HepG2 (cell line): ENCODE measurements around the gene YY1. TPM values are rescaled to one million over a fixed set of nuclear protein-coding genes. Genes with fewer than 3 reads are reported as not detected.

Experiments used
- DPF2 ChIP-seq: sonication (generic); formaldehyde crosslinking; IDR thresholded peaks from 2 replicates; pipeline ENCODE4 v1.4.0; 2020; ENCODE audit warnings: mild to moderate bottlenecking, low read depth, missing genetic modification reagents, borderline replicate concordance
- ERF ChIP-seq: IDR thresholded peaks from 2 replicates; pipeline ENCODE4 v1.6.1; 2018; ENCODE audit warnings: missing biosample characterization, missing genetic modification reagents
- POGZ ChIP-seq: sonication (generic); formaldehyde crosslinking; IDR thresholded peaks from 2 replicates; pipeline ENCODE4 v1.4.0; 2020; ENCODE audit warnings: mild to moderate bottlenecking, missing genetic modification reagents
- SALL1 ChIP-seq: sonication (generic); formaldehyde crosslinking; IDR thresholded peaks from 2 replicates; pipeline ENCODE4 v1.8.0; 2022; ENCODE audit warnings: mild to moderate bottlenecking, missing genetic modification reagents
- USF2 ChIP-seq, 2 experiments: sonication (generic) in 1 of 2; formaldehyde crosslinking in 1 of 2; IDR thresholded peaks; 2 replicates each; pipeline versions ENCODE4 v1.5.1 to v1.6.1; 2011 to 2020; ENCODE audit warnings: borderline replicate concordance in 1 of 2, low read depth in 1 of 2, low read length in 1 of 2, mild to moderate bottlenecking in 1 of 2, missing genetic modification reagents in 1 of 2, moderate library complexity in 1 of 2
- ZBTB2 ChIP-seq: sonication (generic); formaldehyde crosslinking; IDR thresholded peaks from 2 replicates; pipeline ENCODE4 v1.8.0; 2022; ENCODE audit warnings: low read depth, missing genetic modification reagents
- ZNF468 ChIP-seq: sonication (generic); formaldehyde crosslinking; IDR thresholded peaks from 2 replicates; pipeline ENCODE4 v1.8.0; 2022; ENCODE audit warnings: mild to moderate bottlenecking, moderate library complexity, missing genetic modification reagents
- ZNF496 ChIP-seq: sonication (generic); formaldehyde crosslinking; IDR thresholded peaks from 2 replicates; pipeline ENCODE4 v1.8.1; 2023; ENCODE audit warnings: mild to moderate bottlenecking, moderate library complexity, missing genetic modification reagents; ENCODE audit not compliant: insufficient replicate concordance
- polyA plus RNA-seq, 8 experiments: library from polyadenylated mRNA; depleted of rRNA in 3 of 8; stranded (reverse) in 7 of 8; unstranded in 1 of 8; fragments of >200 nt; fragmentation: Illumina TruSeq in 4 of 8; extraction: Trizol in 4 of 8; gene quantifications; 2 replicates each; pipeline versions ENCODE4 v1.2.1 to v1.2.3, GENCODE V29; 2011 to 2016; ENCODE audit warnings: low read depth in 4 of 8, missing spikeins in 1 of 8, mixed read lengths in 1 of 8; ENCODE audit not compliant: insufficient read depth in 1 of 8
- total RNA-seq, 5 experiments: library from RNA; depleted of rRNA; stranded (reverse); fragments of >200 nt; fragmentation: Illumina TruSeq; extraction: Trizol; gene quantifications; 2 replicates each; pipeline ENCODE4 v1.2.3, GENCODE V29; 2016; ENCODE audit warnings: low read depth in 1 of 5
- TF ChIP-seq, protein P1 (sequence below): sonication (generic); formaldehyde crosslinking; IDR thresholded peaks from 2 replicates; pipeline ENCODE4 v1.4.0; 2020; ENCODE audit warnings: mild to moderate bottlenecking, missing genetic modification reagents, borderline replicate concordance
- TF ChIP-seq, protein P2 (sequence below): sonication (generic); formaldehyde crosslinking; IDR thresholded peaks from 2 replicates; pipeline ENCODE4 v1.4.0; 2020; ENCODE audit warnings: missing genetic modification reagents
- TF ChIP-seq, protein P3 (sequence below): sonication (generic); formaldehyde crosslinking; IDR thresholded peaks from 2 replicates; pipeline ENCODE4 v1.4.0; 2020; ENCODE audit warnings: missing genetic modification reagents
- TF ChIP-seq, protein P4 (sequence below): sonication (generic); formaldehyde crosslinking; IDR thresholded peaks from 2 replicates; pipeline ENCODE4 v1.8.1; 2023; ENCODE audit warnings: mild to moderate bottlenecking, moderate library complexity, missing genetic modification reagents

Gene YY1
- total and polyA plus RNA-seq, 2 of the 13 experiments (the other 11 are each of a cell fraction or from before 2014, with no cell fraction given): 29.4 to 68.1 TPM

DNA sequence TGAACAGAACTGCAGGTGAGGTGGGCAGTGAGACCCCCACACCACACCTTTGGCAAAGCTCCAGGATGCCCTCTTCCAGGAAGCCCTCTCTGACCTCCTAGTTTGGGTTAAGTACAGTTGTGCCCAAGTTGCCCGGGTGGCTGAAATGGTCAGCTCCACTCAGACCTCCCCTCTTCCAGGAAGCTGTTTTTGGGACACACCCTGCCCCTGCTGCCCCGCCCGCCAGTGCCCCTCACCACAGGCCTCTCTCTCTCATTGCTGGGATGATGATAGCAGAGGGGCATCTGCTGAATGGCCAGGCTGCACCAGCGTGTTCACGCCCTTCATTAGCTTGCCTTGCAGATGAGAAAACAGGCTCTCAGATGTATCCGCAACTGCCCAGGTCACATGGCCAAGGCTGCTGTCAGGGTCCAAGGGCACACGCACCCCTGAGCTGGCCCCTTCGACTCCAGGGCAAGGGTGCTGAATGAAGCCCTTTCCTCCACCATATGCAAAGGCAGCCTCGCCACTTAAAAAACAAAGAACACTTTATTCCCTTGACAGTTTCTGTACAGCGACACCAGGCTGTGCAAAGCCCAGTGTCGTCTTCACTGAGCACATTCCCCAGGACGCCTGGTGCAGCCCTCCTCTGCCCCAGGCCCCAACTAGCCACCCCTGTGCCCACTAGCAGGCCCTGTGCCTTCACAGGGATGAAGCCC, 51.8 kb downstream of the YY1 start (continued):
- TF ChIP-seq, protein P1, sequence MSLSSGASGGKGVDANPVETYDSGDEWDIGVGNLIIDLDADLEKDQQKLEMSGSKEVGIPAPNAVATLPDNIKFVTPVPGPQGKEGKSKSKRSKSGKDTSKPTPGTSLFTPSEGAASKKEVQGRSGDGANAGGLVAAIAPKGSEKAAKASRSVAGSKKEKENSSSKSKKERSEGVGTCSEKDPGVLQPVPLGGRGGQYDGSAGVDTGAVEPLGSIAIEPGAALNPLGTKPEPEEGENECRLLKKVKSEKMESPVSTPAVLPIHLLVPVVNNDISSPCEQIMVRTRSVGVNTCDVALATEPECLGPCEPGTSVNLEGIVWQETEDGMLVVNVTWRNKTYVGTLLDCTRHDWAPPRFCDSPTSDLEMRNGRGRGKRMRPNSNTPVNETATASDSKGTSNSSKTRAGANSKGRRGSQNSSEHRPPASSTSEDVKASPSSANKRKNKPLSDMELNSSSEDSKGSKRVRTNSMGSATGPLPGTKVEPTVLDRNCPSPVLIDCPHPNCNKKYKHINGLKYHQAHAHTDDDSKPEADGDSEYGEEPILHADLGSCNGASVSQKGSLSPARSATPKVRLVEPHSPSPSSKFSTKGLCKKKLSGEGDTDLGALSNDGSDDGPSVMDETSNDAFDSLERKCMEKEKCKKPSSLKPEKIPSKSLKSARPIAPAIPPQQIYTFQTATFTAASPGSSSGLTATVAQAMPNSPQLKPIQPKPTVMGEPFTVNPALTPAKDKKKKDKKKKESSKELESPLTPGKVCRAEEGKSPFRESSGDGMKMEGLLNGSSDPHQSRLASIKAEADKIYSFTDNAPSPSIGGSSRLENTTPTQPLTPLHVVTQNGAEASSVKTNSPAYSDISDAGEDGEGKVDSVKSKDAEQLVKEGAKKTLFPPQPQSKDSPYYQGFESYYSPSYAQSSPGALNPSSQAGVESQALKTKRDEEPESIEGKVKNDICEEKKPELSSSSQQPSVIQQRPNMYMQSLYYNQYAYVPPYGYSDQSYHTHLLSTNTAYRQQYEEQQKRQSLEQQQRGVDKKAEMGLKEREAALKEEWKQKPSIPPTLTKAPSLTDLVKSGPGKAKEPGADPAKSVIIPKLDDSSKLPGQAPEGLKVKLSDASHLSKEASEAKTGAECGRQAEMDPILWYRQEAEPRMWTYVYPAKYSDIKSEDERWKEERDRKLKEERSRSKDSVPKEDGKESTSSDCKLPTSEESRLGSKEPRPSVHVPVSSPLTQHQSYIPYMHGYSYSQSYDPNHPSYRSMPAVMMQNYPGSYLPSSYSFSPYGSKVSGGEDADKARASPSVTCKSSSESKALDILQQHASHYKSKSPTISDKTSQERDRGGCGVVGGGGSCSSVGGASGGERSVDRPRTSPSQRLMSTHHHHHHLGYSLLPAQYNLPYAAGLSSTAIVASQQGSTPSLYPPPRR (CRISPR knock-in tag): peak; percentile 76; the same call in 1 of the 2 replicates
- TF ChIP-seq ZBTB2 (CRISPR knock-in tag) (peak; percentile 67; the same call in 1 of the 2 replicates), POGZ (CRISPR knock-in tag) (peak; percentile 67), ERF (peak; percentile 56; the same call in 1 of the 2 replicates), USF2 (IDR thresholded peaks at IDR 0.05; ENCODE audit: low read depth, low read length) (peak; percentile 76), USF2 (CRISPR knock-in tag; IDR thresholded peaks at IDR 0.05; ENCODE audit: borderline replicate concordance) (peak; percentile 89), ZNF496 (CRISPR knock-in tag) (no peak), SALL1 (CRISPR knock-in tag) (peak; percentile 94), DPF2 (CRISPR knock-in tag) (peak; percentile 85), ZNF468 (CRISPR knock-in tag) (no peak)
- TF ChIP-seq, protein P2, sequence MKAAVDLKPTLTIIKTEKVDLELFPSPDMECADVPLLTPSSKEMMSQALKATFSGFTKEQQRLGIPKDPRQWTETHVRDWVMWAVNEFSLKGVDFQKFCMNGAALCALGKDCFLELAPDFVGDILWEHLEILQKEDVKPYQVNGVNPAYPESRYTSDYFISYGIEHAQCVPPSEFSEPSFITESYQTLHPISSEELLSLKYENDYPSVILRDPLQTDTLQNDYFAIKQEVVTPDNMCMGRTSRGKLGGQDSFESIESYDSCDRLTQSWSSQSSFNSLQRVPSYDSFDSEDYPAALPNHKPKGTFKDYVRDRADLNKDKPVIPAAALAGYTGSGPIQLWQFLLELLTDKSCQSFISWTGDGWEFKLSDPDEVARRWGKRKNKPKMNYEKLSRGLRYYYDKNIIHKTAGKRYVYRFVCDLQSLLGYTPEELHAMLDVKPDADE (CRISPR knock-in tag): no peak
- TF ChIP-seq, protein P3, sequence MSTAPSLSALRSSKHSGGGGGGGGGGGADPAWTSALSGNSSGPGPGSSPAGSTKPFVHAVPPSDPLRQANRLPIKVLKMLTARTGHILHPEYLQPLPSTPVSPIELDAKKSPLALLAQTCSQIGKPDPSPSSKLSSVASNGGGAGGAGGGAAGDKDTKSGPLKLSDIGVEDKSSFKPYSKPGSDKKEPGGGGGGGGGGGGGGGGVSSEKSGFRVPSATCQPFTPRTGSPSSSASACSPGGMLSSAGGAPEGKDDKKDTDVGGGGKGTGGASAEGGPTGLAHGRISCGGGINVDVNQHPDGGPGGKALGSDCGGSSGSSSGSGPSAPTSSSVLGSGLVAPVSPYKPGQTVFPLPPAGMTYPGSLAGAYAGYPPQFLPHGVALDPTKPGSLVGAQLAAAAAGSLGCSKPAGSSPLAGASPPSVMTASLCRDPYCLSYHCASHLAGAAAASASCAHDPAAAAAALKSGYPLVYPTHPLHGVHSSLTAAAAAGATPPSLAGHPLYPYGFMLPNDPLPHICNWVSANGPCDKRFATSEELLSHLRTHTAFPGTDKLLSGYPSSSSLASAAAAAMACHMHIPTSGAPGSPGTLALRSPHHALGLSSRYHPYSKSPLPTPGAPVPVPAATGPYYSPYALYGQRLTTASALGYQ (CRISPR knock-in tag): peak; percentile 47; the same call in 1 of the 2 replicates
- TF ChIP-seq, protein P4, sequence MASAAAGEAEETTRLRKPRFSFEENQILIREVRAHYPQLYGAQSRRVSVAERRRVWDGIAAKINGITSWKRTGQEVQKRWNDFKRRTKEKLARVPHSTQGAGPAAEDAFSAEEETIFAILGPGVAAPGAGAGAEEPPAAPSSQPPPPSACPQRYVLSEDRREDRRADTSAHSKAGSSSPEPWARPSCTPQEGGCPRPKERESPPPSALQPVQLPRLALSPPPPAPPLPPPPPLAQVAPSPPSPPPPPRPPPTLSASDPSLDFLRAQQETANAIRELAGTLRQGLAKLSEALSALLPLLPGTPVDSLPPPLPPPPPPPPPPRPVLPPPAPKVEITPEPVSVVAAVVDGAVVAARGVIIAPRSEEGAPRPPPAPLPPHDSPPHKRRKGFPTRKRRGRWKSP: 0 out of 2 replicates have a peak, but pooled peaks have one; percentile 56
